Measurements from ENCODE around the gene C2CD3. TPM values are rescaled to one million over a fixed set of nuclear protein-coding genes. Genes with fewer than 3 reads are reported as not detected.
A peak's percentile ranks its signal among the peaks of the same experiment; 100 is the strongest.
"Not testable (repeated sequence)": the region's sequence is repeated elsewhere in the genome, so short reads cannot be mapped to it uniquely, and the experiment has no call there.

Gene C2CD3
- total and polyA plus RNA-seq, 9 of the 15 experiments (the other 6 are each of a cell fraction or from before 2014, with no cell fraction given) = 4.4 to 20.2 (median 15.4) TPM

GRCh38 chr11:73985661-73986060 lies 185.1 kb downstream of the C2CD3 start:
- H3K9me3 ChIP-seq (replicated peaks; ENCODE audit: control insufficient read depth, insufficient read depth, low read depth, low read length); H3K9ac ChIP-seq (ENCODE audit: insufficient read depth in 1 of 2, low read depth in 2 of 2, low read length in 2 of 2); H3K27me3 ChIP-seq (ENCODE audit: control insufficient read depth in 2 of 2, insufficient read depth in 2 of 2, low read length in 2 of 2); ATAC-seq; CTCF ChIA-PET (ENCODE audit: low intra/inter-chr PET ratio); DNase-seq (ENCODE audit: extremely low read depth in 1 of 4, low spot score in 3 of 4); H3K4me2 ChIP-seq (ENCODE audit: insufficient read depth, low read length); H3K27ac ChIP-seq (ENCODE audit: extremely low read depth, low read depth, low read length); H3K36me3 ChIP-seq (ENCODE audit: control insufficient read depth, insufficient read depth, low read length); intact Hi-C loops (cut with micrococcal nuclease); H4K20me1 ChIP-seq (replicated peaks; ENCODE audit: control insufficient read depth, insufficient read depth, low read length); FAIRE-seq; POLR2A ChIA-PET; H3K4me3 ChIP-seq; H3K9me1 ChIP-seq (ENCODE audit: control insufficient read depth, insufficient read depth, low read length); BruUV-seq (replicated peaks): not testable (repeated sequence)
- Histone ChIP-seq H3K79me2 (ENCODE audit: control insufficient read depth, insufficient read depth, low read length) (peaks cover 20% of the 10 kb centered on the region), H3K4me1 (replicated peaks in 1 of 2; ENCODE audit: control insufficient read depth in 2 of 2, insufficient read depth in 2 of 2, low read length in 2 of 2) (peaks cover 26 to 34% of the 10 kb centered on the region in 2 experiments), H2AFZ (ENCODE audit: low read depth, low read length) (peak overlapping the region; percentile 84; the same call in 1 of the 2 replicates)
- in situ Hi-C loops (cut with MboI) = loop anchor here (5.0 kb wide), 1 partner anchor 102 kb away; no protein-coding TSS in a partner anchor
- 72% methylated on average over 4 of the region's 4 CpGs for WGBS (ENCODE audit: insufficient coverage, low coverage, missing lambda C conversion rate)

DNA sequence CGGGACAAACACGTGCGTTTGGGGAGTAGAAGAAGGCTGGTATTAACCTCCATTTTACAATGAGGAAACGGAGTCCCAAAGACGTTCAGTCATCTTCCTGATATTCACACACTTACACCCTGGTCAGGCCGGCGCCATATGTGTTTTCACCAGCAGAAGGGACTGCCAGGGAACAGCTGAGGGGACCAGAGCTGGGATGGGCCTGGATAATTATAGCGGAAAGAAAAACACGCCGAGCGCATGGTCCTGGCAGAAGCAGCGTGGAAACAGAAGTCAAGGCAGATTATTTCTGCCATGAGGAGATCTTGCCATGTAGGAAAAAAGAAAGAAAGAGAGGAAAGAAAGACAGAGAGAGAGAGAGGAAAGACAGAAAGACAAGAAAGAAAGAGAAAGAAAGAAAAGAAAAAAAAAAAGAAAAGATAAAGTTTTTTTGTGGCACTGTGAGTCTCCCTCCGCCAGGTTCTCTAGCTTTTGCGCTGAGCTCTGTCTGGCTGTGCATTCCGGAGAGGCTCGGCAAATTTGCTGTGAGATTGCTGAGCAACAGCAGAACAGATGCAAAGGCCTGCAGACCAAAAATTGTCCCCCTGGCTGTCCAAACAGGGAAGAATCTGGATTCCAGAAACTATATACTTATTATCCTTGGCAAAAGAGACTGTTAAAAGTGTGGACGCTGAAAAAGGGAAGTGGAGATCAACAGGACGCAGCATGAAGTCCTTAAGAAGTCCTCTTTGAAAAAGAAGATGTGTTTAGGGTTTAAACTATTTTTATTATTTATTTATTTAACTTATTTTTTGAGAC lies 186.9 kb downstream of the C2CD3 start:
- H3K27ac ChIP-seq (ENCODE audit: extremely low read depth, low read depth, low read length) = peak overlapping the region; percentile 99
- H3K9me1 ChIP-seq (ENCODE audit: control insufficient read depth, insufficient read depth, low read length) = no peaks in the 10 kb centered on the region
- peaks cover 38 to 51% of the 10 kb centered on the region in 2 experiments for H3K4me1 ChIP-seq (replicated peaks in 1 of 2; ENCODE audit: control insufficient read depth in 2 of 2, insufficient read depth in 2 of 2, low read length in 2 of 2)
- BruUV-seq (replicated peaks) = TSS peak; percentile 95
- peak overlapping the region; percentile 98 for H3K4me2 ChIP-seq (ENCODE audit: insufficient read depth, low read length)
- peak in 1 of 4 experiments; percentile 5 for DNase-seq (ENCODE audit: extremely low read depth in 1 of 4, low spot score in 3 of 4)
- H3K36me3 ChIP-seq (ENCODE audit: control insufficient read depth, insufficient read depth, low read length) = peaks cover 26% of the 10 kb centered on the region
- ChIA-PET POLR2A (interaction anchor here (0.7 to 2.9 kb wide), 7 partner anchors 21 to 413 kb away, joined by 3 to 7 read pairs (median 4); no protein-coding TSS in a partner anchor), CTCF (ENCODE audit: low intra/inter-chr PET ratio) (no interaction called here)
- in situ Hi-C loops (cut with MboI) (no loop called here), intact Hi-C loops (cut with micrococcal nuclease) (loop anchor here (1.0 to 5.0 kb wide), 2 partner anchors 27 to 188 kb away; partner anchors contain the start of genes C2CD3 and PPME1)
- peak overlapping the region; percentile 84 for H2AFZ ChIP-seq (ENCODE audit: low read depth, low read length)
- no peaks in the 10 kb centered on the region for H3K27me3 ChIP-seq (ENCODE audit: control insufficient read depth in 2 of 2, insufficient read depth in 2 of 2, low read length in 2 of 2)
- H3K79me2 ChIP-seq (ENCODE audit: control insufficient read depth, insufficient read depth, low read length) = peaks cover 37% of the 10 kb centered on the region
- H4K20me1 ChIP-seq (replicated peaks; ENCODE audit: control insufficient read depth, insufficient read depth, low read length) = no peaks in the 10 kb centered on the region; the same call in 1 of the 2 replicates
- FAIRE-seq = no peak
- no peak for ATAC-seq
- peak overlapping the region; percentile 82 to 85 for H3K9ac ChIP-seq (ENCODE audit: insufficient read depth in 1 of 2, low read depth in 2 of 2, low read length in 2 of 2)
- WGBS (ENCODE audit: insufficient coverage, low coverage, missing lambda C conversion rate) = 9% methylated on average over 17 of the region's 18 CpGs
- peak overlapping the region; percentile 67 for H3K4me3 ChIP-seq
- H3K9me3 ChIP-seq (replicated peaks; ENCODE audit: control insufficient read depth, insufficient read depth, low read depth, low read length) = no peaks in the 10 kb centered on the region
- TF ChIP-seq L3MBTL2 (IDR thresholded peaks at IDR 0.05) = peak; percentile 85; the same call in 1 of the 2 replicates
- TF ChIP-seq, protein P1, sequence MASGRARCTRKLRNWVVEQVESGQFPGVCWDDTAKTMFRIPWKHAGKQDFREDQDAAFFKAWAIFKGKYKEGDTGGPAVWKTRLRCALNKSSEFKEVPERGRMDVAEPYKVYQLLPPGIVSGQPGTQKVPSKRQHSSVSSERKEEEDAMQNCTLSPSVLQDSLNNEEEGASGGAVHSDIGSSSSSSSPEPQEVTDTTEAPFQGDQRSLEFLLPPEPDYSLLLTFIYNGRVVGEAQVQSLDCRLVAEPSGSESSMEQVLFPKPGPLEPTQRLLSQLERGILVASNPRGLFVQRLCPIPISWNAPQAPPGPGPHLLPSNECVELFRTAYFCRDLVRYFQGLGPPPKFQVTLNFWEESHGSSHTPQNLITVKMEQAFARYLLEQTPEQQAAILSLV (tag; IDR thresholded peaks at IDR 0.05) = no peak
- 0 out of 4 replicates have a peak, but pooled peaks have one; percentile 17 to 39 for TF ChIP-seq ARNT (IDR thresholded peaks at IDR 0.05)
- TF ChIP-seq HDAC6 (IDR thresholded peaks at IDR 0.05; ENCODE audit: low read depth, low read length) = no peak
- TF ChIP-seq, protein P2, sequence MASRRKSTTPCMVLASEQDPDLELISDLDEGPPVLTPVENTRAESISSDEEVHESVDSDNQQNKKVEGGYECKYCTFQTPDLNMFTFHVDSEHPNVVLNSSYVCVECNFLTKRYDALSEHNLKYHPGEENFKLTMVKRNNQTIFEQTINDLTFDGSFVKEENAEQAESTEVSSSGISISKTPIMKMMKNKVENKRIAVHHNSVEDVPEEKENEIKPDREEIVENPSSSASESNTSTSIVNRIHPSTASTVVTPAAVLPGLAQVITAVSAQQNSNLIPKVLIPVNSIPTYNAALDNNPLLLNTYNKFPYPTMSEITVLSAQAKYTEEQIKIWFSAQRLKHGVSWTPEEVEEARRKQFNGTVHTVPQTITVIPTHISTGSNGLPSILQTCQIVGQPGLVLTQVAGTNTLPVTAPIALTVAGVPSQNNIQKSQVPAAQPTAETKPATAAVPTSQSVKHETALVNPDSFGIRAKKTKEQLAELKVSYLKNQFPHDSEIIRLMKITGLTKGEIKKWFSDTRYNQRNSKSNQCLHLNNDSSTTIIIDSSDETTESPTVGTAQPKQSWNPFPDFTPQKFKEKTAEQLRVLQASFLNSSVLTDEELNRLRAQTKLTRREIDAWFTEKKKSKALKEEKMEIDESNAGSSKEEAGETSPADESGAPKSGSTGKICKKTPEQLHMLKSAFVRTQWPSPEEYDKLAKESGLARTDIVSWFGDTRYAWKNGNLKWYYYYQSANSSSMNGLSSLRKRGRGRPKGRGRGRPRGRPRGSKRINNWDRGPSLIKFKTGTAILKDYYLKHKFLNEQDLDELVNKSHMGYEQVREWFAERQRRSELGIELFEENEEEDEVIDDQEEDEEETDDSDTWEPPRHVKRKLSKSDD (conservative IDR thresholded peaks at IDR 0.05; ENCODE audit: low read length) = no peak
- TF ChIP-seq KLF1 (tag; IDR thresholded peaks at IDR 0.05) = no peak
- TF ChIP-seq POLR2G (IDR thresholded peaks at IDR 0.05; ENCODE audit: low read depth, low read length) = no peak
- TF ChIP-seq ZNF175 (CRISPR knock-in tag; IDR thresholded peaks at IDR 0.05; ENCODE audit: low read depth) = peak; percentile 61
